ENCODE measurements around the gene HEPACAM. TPM values are rescaled to one million over a fixed set of nuclear protein-coding genes. Genes with fewer than 3 reads are reported as not detected.
A peak's percentile ranks its signal among the peaks of the same experiment; 100 is the strongest.

Gene HEPACAM
- total RNA-seq, 6 experiments from 2014 or later, result 0.30 to 30.8 (median 2.3) TPM

DNA sequence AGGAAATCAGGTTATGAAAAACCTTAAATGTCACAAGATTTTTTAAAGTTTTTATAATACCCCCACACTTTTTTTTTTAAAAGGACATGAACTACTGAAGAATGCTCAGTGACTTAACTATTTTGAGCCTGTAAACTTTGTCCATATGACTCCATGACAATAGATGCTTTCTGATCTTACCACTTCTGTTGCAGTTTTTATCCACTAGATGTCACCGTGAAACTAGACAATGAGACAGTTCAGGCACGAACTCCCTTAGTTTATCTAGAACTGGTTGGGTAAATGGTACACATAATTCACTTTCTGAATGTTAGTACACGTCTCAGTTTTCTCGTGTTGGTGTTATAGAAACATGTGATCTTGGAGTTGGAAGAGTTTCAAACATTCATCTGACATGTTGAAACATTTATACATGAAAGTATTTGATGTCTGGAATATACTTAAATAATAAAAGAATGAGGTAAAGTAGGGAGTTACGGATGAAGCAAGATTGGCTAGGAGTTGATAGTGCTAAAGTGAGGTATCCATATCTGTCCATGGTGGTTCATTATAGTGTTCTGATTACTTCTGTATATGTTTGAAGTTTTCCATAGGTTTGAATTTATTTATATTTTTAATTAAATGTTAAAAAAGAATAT is 26.2 kb upstream of the HEPACAM start:
- H3K27ac ChIP-seq, result no peak overlapping the region
- no peak overlapping the region for H3K4me3 ChIP-seq
- H3K36me3 ChIP-seq, result no peaks in the 10 kb centered on the region
- TF ChIP-seq, protein P1, sequence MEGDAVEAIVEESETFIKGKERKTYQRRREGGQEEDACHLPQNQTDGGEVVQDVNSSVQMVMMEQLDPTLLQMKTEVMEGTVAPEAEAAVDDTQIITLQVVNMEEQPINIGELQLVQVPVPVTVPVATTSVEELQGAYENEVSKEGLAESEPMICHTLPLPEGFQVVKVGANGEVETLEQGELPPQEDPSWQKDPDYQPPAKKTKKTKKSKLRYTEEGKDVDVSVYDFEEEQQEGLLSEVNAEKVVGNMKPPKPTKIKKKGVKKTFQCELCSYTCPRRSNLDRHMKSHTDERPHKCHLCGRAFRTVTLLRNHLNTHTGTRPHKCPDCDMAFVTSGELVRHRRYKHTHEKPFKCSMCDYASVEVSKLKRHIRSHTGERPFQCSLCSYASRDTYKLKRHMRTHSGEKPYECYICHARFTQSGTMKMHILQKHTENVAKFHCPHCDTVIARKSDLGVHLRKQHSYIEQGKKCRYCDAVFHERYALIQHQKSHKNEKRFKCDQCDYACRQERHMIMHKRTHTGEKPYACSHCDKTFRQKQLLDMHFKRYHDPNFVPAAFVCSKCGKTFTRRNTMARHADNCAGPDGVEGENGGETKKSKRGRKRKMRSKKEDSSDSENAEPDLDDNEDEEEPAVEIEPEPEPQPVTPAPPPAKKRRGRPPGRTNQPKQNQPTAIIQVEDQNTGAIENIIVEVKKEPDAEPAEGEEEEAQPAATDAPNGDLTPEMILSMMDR (IDR thresholded peaks at IDR 0.05), result peak; percentile 73 to 83 (median 78)
- no peak for TF ChIP-seq POLR2A (IDR thresholded peaks at IDR 0.05)
- H3K27me3 ChIP-seq, result no peaks in the 10 kb centered on the region
- 17% methylated on average over 5 of the region's 5 CpGs for whole genome bisulfite sequencing (ENCODE audit: insufficient coverage, low coverage, low lambda C conversion rate, missing lambda C conversion rate)
- DNase-seq (no peak), ATAC-seq (peak; percentile 92 to 96 (median 94))
- no peaks in the 10 kb centered on the region for H3K9me3 ChIP-seq
- H3K4me1 ChIP-seq, result no peaks in the 10 kb centered on the region
- intact Hi-C loops (cut with DNase I), result loop anchor here in 1 of 2 donors (5.0 kb wide), 1 partner anchor 180 kb away; no protein-coding TSS in a partner anchor

DNA sequence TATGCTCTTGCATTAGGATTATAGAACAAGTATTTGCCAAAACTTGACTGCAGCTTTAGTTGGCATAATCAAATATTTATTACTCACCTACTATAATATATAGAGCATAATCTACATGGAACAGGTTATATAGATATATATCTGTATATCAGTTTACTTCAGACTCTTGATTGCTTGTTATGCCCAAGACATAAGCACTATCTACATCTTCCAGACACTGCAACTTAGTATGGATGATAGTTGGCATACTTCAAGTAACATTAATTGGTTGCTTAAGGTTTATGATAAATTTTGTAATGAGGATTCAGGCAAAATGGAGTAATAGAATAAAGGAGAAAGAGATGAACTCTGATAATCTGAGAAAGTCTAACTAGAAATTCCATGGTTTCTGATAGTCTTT is 19.2 kb upstream of the HEPACAM start:
- H3K27me3 ChIP-seq, result no peaks in the 10 kb centered on the region
- no peaks in the 10 kb centered on the region for H3K9me3 ChIP-seq
- intact Hi-C loops (cut with DNase I), result no loop called here
- DNase-seq (no peak), ATAC-seq (no peak)
- H3K27ac ChIP-seq, result no peak overlapping the region
- TF ChIP-seq POLR2A (IDR thresholded peaks at IDR 0.05), result no peak
- TF ChIP-seq, protein P1 (IDR thresholded peaks at IDR 0.05), result no peak
- H3K4me3 ChIP-seq, result no peak overlapping the region
- no peaks in the 10 kb centered on the region for H3K36me3 ChIP-seq
- H3K4me1 ChIP-seq, result peaks cover 0 to 6% (median 0%) of the 10 kb centered on the region in 4 donors

DNA sequence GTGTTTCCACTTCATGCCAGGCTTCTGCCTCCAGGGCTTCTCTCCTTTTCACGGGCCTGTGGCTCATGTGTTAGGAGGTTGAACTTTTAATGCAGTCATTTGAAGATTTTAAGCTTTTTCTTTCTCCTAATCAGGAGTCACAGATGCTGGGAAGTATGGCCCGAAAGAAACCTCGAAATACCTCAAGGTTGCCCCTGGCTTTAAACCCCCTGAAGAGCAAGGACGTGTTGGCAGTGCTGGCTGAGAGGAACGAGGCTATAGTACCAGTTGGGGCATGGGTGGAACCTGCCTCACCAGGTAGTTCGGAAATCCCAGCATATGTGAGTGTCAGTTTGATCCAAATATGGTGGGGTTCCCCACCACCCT is 18.7 kb upstream of the HEPACAM start:
- no peak for DNase-seq
- H3K4me1 ChIP-seq, result peaks cover 0 to 6% (median 0%) of the 10 kb centered on the region in 4 donors
- H3K36me3 ChIP-seq, result no peaks in the 10 kb centered on the region
- peak overlapping the region; percentile 49 to 89 (median 78) for H3K4me3 ChIP-seq
- intact Hi-C loops (cut with DNase I), result no loop called here
- H3K27ac ChIP-seq, result peak overlapping the region in 1 of 3 donors; percentile 11
- ATAC-seq, result no peak
- no peak for TF ChIP-seq POLR2A (IDR thresholded peaks at IDR 0.05)
- TF ChIP-seq, protein P1 (IDR thresholded peaks at IDR 0.05), result no peak
- no peaks in the 10 kb centered on the region for H3K27me3 ChIP-seq
- H3K9me3 ChIP-seq, result no peaks in the 10 kb centered on the region
- 41% methylated on average over 5 of the region's 6 CpGs for WGBS (ENCODE audit: insufficient coverage, low coverage, low lambda C conversion rate, missing lambda C conversion rate)

DNA sequence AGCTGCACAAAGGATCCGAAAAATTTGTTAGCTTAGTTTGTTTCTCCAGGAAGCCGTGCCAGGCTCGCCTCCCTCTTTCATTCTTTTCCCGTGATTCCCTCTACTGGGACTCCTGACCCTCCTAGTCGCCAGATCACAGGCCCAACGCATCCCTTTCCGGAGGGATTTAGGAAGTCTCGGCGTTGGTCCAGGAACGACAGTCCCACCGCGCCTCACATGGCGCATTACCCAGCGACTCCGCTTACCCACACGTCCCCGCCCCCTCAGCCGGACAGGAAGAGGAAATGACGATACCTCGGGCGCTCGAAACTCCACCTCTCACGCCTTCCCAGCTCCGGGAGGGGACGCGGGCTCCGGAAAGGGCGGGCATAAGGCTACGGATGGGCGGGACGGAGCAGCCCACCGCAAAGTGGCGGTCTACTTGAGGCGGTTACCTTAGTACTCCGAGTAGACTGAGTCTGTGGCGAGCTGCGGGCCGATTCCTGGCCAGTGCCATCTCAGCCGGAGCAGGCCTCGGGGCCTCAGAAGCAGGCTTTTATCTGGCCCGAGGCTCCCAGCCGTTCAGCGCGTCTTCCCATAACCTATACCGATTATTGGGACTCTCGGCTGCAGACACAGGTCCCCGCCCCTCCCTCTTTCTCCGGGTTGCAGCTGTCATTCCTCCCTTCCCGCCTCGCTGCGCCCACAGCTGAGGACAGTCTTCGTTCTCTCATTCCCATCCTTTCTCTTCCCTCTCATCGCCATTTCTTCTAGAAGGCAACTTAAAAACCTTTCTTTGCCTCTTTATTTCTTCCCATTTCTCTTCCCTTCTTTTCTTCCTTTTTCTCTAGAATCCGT is 18.1 kb upstream of the HEPACAM start, which contains the start of gene CCDC15:
CCDC15 (plus strand) TSS at position 450 of the 837 bp plus-strand sequence. CDS start 531 bp downstream, outside the sequence.
- ATAC-seq (peak; percentile 100), DNase-seq (peak; percentile 98)
- Histone ChIP-seq H3K27ac (peak within 1 kb of the TSS; percentile 64 to 73 (median 67)), H3K27me3 (no peaks in the 10 kb centered on the region), H3K9me3 (no peaks in the 10 kb centered on the region), H3K36me3 (no peaks in the 10 kb centered on the region), H3K4me1 (peaks cover 0 to 6% (median 0%) of the 10 kb centered on the region in 4 donors), H3K4me3 (peak within 1 kb of the TSS; percentile 49 to 89 (median 78))
- 0% methylated on average over 34 of the region's 54 CpGs for WGBS (ENCODE audit: insufficient coverage, low coverage, low lambda C conversion rate, missing lambda C conversion rate)
- intact Hi-C loops (cut with DNase I), result no loop called here
- TF ChIP-seq, protein P1 (IDR thresholded peaks at IDR 0.05), result no peak
- peak; percentile 88 for TF ChIP-seq POLR2A (IDR thresholded peaks at IDR 0.05)

Measured in right lobe of liver (tissue), 6 donors.